Left renal cortex interstitium (tissue), 4 donors: ENCODE measurements around the gene FANCG. TPM values are rescaled to one million over a fixed set of nuclear protein-coding genes. Genes with fewer than 3 reads are reported as not detected.
A peak's percentile ranks its signal among the peaks of the same experiment; 100 is the strongest.

Experiments used
- DNase-seq, 4 donors: peaks; one replicate each; pipeline ENCODE4 v3.0.0-alpha.2; 2013; ENCODE audit warnings: low read depth in 4 of 4, low spot score in 2 of 4, missing footprints in 1 of 4
- polyA plus RNA-seq, 4 donors: library from polyadenylated mRNA; unstranded; fragments of 120-200 nt; gene quantifications; one replicate each; pipeline ENCODE4 v1.2.1, GENCODE V29; 2013; ENCODE audit not compliant: insufficient read length in 4 of 4

Gene FANCG
- polyA plus RNA-seq, 4 donors = 36.7 to 53.1 (median 42.4) TPM

- DNase-seq = no peak
These were observed 10.7 kb downstream of the FANCG start for GRCh38 chr9:35069020-35069419.

DNA sequence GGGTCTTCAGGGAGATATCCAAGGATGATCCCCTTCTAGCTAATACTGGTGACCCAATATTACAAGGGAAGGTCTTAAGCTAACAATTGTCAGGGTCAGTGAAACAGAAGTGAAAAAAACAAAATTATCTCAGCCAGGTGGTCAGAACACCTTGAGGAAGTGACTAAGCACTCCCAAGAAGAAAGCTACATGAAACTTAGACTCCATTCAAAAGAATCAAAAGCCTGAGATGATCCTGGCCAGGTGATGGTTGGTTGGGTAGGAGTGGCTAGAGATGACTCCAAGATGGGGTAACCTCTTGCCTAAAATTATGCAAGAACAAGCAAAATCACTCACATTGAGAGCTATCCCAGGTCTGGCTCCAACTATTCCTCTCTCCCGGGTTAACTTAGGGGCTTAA, 12.7 kb downstream of the FANCG start:
- no peak for DNase-seq

- DNase-seq = no peak
These were observed 19.1 kb downstream of the FANCG start for GRCh38 chr9:35060548-35061207.

GRCh38 chr9:35059438-35059837, 20.3 kb downstream of the FANCG start:
- no peak for DNase-seq

- no peak for DNase-seq
These were observed 22.5 kb downstream of the FANCG start for GRCh38 chr9:35057271-35057620.

GRCh38 chr9:35056571-35057270, 23.0 kb downstream of the FANCG start:
- no peak for DNase-seq

DNA sequence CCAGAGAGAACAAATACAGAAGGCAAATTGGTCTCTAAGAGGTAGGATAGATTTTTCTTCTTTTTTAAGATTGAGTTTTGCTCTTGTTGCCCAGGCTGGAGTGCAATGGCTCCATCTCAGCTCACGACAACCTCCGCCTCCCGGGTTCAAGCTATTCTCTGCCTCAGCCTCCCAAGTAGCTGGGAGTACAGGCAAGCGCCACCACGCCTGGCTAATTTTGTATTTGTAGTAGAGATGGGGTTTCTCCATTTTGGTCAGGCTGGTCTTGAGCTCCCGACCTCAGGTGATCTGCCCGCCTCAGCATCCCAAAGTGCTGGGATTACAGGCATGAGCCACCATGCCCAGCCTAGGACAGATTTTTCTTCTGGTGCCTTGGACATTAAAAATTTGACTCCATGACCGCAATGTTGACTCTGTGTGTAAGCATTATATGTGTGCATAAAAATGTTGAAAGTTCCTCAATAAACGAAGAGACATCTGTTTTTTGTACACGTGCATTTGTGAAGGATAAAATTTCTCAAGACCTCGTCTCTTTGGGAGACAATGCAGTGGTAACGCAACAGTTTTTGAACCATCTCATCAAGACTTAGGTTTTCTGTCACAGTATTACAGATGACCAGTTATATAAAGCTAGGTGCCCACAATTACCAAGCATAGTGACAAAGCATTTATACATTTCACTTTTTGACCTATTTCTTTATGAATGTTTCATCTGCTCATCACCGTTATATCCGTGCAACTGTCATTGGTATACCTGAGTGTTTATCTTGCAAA, 24.7 kb downstream of the FANCG start:
- DNase-seq = no peak

DNA sequence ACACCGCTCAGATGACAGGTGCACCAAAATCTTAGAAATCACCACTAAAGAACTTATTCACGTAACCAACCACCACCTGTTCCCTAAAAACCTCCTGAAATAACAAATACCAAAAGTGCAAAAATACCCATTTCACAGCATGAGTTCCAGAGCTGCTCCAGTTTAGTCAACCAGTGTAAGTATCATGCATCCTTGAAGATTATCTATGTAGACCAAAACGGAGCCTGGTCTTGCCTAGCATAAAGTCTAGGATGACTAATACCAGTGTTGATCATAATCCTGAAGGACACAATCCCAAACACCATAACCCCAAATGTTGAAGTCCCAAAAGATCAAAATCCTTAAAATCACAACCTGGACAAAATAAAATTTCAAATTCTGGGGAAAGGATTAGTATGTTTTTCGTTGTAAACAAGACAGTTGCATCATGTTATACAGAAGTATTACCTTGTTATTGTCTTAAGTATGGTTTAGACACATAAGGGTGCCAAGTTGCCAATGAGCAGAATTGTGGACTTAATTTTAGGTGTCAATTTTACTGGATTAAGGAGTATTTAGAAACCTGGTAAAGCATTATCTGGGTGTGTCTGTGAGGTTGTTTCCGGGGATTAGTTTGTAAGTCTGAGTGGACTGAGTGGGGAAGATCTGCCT, 25.4 kb downstream of the FANCG start:
- no peak for DNase-seq

DNA sequence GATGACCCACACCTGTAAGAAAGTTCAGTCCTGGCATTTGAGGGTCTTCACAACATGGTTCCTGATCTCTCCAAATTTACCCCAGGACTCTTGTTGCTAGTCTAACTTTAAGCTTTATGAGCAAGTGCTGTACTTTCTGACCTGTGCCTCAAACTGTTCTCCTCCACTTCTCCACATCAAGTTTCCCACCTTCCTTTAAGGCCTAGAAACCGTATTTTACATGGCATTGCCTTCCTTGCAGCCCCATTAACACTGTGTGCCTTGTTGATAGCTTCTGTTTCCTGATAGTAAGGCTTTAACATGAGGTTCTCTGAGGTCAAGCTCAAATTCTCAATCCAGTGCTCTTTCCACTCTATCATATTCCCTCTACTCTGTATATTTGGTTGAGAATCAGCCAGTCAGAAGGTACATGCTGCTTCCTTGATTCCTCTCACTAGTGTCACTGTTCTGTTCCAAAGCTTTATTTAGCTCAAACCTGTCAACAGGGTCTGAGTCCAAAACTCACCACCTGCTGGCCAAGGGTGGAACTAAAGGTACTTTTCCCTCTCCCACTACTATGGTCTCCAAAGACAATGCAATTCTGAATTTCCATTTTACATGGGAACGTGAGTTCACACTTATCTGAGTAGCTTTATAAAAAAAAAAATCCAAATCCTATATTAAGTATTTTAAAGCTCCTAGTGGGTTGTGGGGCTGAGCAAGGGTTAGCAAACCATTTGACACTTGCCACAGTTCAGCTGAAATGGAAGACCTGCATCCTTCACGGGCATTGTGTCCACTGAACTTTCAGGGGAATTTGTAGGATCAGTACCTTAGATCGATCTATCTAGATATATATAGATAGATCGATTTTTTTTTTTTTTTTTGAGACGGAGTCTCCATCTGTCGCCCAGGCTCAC, 28.4 kb downstream of the FANCG start:
- DNase-seq = no peak

DNA sequence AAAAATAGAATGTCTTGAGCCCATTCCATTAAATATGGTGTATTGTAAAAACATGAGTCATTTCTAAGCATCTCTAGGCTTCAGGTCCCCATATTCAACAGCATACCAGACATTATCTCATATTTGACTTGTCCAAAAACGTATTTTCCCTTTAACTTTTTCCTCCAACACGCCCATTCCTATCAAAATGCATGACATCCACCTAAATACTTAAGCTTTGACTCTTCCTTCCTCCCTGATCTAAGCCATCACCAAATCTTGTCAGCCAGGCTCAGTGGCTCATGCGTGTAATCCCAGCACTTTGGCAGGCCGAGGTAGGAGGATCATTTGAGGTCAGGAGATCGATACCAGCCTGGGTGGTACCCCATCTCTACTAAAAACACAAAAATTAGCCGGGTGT, 31.2 kb downstream of the FANCG start:
- no peak for DNase-seq

DNA sequence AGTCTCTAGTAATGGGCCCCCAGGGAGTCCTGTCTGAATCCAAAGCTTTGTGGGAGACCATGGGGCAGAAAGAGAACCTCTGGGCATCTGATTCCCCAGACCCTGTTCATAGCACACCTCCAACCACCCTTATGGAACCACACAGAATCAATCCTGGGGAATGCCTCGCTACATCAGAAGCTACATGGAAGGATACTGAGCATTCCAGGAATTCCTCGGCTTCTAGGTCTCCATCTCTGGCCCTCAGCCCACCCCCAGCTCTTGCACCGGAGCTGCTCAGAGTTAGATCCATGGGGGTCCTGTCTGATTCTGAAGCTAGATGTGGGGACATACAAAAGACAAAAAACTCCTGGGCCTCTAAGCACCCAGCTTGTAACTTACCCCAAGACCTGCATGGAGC, 35.7 kb downstream of the FANCG start:
- DNase-seq = no peak

DNA sequence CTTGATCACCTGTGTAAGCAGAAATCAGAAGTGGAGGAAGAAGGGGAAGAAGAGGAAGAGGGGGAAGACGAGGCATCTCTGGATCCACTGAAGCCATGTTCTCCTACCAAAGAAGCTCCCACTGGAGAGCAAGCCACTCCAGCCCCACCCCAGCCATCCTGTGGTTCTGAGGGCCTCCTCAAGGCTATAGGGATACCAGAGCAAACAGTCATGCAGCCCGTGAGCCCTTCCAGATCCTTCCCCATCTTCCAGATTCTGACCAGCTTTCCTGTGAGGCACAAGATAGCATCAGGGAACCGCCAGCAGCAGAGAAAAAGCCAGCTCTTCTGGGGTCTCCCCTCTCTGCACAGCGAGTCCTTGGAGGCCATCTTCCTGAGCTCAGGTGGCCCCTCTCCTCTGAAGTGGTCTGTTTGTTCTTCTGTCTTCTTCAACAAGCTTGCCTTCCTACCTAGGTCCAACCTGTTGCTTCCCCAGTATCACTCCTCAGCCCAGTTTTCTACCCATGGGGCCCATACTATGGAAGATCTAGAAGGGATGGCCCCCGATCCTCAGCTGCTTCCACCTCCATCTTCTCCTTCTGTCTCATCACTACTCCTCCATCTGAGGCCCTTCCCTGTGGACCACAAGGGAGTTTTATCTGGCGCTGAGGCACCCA, 36.7 kb downstream of the FANCG start:
- DNase-seq = no peak

DNA sequence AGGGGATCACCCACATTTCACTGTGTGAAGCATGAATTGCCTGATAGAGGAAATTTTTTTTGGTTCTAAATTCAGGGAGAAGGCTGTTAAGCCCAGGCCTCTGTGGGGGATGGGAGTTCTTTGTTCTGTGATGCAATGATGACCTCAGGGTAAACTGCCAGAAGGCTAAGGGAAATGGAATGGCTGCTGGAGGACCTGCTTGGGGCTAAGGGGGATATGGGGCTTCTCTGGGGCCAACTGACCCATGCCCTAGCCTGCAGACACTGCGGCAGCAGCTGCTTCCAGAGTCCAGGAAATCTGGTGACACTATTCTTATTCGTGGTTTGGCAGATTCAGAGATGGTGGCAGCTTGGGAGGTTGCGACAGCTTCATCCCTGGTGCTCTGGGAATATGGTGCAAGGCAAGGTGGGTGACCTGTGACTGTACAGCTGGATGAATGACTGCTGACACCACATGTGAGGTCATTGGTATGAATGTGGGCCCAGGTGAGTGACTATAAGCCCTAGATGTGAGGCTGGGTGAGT, 37.6 kb downstream of the FANCG start:
- DNase-seq = no peak

GRCh38 chr9:35035851-35036701, 43.7 kb downstream of the FANCG start:
- DNase-seq = peak in 3 of 4 donors; percentile 11 to 21 (median 20)

DNA sequence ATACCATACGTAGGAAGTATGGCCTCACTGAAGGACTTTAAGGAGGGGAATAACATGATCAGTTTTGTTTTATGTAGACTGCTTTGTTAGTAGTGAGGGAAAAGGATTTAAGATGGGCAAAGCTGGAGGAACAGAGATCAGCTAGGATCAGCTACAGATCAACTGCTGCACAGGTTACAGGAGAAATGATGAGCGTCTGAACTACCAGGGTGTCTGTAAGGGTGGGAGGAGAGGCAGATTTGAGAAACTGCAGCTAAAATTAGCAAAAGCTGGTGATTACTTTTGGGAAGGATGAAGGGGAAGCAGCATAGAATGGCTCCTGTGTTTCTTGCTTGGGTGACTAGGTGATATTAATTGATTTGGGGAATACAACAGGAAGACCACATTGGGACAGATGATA, 46.6 kb downstream of the FANCG start:
- no peak for DNase-seq

GRCh38 chr9:35029852-35030251, 49.9 kb downstream of the FANCG start:
- no peak for DNase-seq

DNA sequence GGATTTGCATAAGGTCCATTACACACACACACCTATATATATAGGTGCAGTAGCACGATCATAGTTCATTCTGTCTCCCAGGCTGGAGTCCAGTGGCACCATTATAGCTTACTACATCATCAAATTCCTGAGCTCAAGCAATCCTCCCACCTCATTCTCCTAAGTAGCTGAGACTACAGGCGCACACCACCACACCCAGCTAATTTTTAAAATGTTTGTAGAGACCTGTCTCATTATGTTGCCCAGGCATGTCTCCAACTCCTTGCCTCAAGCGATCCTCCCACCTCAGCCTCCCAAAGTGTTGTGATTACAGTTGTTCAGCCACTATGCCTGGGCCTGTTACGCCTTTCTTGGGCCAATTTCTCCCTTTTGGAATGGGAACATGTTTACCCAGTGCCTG, 50.5 kb downstream of the FANCG start:
- no peak for DNase-seq

DNA sequence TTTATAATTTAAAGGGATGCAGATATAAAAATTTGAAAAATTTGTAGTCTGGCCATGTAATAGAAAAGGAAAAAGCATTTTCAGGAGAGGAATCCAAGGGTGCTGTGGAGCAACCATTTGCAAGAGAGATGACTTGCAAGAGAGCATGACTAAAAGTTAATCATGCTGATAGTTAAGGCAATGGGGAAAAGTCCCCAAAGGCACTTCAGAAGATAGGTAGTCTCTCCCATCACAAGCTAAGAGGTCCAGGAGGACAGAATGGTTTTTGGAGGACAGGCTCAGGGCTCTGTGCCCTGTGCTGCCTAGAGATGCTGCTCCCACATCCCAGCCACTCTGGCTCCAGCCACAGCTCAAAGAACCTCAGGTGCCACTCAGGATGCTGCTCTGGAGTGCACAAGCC, 51.4 kb downstream of the FANCG start:
- no peak for DNase-seq

- no peak for DNase-seq
These were observed 51.9 kb downstream of the FANCG start for GRCh38 chr9:35027860-35028259.
